Ramos (cell line): ENCODE measurements around the gene CCL8.

Source experiments
- in situ Hi-C: fragments of 300-500 bp; cut with MboI; formaldehyde crosslinking; loops from one replicate; pipeline ENCODE4 v1.14.3; 2022; ENCODE audit warnings: low sequenced_read_pairs; ENCODE audit not compliant: unreplicated experiment

The CCL8 gene

DNA sequence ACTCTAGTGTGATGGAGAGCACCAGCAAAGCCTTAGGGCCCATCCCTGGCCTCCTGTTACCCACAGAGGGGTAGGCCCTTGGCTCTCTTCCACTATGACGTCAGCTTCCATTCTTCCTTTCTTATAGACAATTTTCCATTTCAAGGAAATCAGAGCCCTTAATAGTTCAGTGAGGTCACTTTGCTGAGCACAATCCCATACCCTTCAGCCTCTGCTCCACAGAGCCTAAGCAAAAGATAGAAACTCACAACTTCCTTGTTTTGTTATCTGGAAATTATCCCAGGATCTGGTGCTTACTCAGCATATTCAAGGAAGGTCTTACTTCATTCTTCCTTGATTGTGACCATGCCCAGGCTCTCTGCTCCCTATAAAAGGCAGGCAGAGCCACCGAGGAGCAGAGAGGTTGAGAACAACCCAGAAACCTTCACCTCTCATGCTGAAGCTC lies at the start of gene CCL8:
Gene CCL8, plus strand, starts transcription at position 397 of the 445 bp plus-strand sequence. CDS start 67 bp downstream, outside the sequence.
- in situ Hi-C loops: no loop called here

DNA sequence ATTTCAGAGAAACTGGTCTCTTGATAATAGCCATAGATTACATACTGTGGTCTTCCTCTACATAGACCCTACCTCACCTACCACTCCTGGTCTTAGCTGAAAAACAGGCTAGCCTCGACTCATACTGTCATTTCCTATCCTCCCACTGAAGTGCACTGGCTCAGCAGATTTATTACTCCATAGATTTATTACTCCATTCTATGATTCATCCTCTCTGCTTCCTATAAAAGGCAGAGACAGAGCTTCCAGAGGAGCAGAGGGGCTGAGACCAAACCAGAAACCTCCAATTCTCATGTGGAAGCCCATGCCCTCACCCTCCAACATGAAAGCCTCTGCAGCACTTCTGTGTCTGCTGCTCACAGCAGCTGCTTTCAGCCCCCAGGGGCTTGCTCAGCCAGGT lies 49.3 kb upstream of the CCL8 start, which contains the start of gene CCL7:
Gene CCL7, plus strand, starts transcription at position 253 of the 400 bp plus-strand sequence. Its CDS starts 70 bp downstream, at position 323.
- in situ Hi-C loops: no loop called here

DNA sequence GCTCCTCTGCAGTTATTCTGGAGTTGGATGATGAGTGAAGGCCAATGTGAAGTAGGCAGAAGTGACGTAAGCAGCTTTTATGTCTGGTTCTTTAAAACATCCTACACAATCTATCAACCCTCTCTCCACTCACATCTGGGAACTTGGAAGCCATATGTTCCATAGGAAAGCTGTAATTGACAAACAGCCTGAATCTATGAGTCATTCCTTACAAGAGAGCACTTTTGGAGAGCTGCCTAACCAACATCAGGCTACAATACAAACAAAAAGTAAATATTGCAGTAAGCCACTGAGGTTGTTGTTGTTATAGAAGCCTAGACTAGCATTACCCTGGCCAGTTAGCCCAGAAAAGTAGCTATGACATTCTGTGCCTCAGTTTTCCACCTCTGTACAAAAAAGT lies 43.4 kb upstream of the CCL8 start:
- in situ Hi-C loops: no loop called here

DNA sequence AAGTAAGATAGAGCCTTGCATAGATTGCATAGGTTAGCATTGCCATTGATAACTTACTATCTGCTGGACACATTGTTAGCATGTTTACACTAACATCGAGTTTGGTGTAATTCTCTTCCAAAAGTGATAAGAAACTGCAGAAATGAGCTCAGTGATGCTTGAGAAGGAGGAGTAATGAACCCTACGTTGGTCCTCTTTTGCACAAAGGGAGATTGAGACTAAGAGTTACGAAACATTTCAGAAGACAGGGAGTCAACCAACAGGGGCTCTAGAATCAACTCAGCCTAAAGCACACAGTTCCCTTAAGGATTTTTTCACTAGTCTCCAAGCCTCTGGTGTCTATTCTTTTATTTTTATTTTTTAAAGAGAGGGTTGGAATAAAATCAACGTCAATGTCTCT lies 42.4 kb upstream of the CCL8 start:
- in situ Hi-C loops: no loop called here

GRCh38 chr17:34283571-34283970 lies 35.7 kb upstream of the CCL8 start:
- in situ Hi-C loops: no loop called here

DNA sequence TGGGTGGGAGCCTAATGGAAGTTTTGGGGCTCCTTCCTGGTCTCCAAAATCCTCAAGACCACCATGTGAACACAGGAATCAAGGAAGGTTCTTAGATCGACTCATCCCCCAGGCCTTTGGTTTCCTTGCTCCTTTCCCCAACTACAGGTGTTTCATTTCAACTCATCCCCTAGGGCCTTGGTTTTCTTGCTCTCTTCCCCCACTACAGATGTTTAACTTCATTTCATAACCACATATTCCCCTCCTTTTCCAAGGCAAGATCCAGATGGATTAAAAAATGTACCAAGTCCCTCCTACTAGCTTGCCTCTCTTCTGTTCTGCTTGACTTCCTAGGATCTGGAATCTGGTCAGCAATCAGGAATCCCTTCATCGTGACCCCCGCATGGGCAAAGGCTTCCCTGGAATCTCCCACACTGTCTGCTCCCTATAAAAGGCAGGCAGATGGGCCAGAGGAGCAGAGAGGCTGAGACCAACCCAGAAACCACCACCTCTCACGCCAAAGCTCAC lies 33.9 kb upstream of the CCL8 start, which contains the start of gene CCL11:
Gene CCL11, plus strand, starts transcription at position 457 of the 507 bp plus-strand sequence. CDS start 67 bp downstream, outside the sequence.
- in situ Hi-C loops: no loop called here

GRCh38 chr17:34287875-34288274 lies 31.4 kb upstream of the CCL8 start:
- in situ Hi-C loops: no loop called here

DNA sequence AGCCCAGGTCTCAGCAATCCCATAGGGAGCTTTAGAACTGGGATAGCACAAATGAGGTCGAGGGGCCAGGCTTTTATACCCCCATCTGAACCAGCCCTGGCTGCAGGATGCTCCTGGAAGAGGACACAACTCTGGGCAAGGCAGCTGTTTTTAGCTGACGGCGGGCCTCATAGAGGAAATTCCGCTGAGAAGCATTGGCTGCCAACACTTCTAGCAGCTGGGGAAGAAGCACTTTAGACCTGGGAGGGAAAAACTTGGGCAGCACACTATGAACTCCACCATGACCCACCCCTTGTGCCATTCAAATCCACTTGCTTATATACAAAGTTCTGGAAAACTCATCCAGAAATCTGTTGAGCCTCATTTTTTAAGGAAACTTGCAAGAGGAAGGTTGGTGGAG lies 28.6 kb upstream of the CCL8 start:
- in situ Hi-C loops: no loop called here

DNA sequence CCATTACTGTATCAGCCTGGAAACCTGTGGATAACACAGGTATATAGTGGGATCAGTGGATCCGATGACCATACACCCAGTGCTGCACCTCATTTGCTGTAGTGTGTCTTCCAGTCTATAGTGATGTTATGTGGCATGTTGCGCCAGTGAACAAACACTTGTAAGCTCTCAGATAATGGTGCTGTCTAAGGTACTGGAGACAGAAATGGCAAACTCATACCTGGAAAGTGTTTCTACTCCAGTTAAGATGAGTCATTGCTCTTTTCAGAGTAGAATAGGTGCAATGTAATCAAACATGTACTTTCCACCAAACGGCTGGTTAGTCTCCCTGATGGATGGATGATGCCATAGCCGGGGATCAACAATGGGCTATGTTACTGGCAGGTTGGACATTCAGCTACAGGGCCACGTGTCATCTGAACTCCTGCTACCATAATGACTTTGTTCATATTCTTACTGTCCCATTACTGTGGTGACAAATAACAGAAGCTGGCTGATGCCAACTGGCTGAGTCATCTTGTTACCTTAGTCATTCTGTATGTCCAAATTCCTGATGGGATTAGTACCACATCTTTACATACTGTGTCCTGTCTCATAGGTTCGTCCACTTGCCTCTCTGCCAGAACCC lies 27.4 kb upstream of the CCL8 start:
- in situ Hi-C loops: no loop called here

DNA sequence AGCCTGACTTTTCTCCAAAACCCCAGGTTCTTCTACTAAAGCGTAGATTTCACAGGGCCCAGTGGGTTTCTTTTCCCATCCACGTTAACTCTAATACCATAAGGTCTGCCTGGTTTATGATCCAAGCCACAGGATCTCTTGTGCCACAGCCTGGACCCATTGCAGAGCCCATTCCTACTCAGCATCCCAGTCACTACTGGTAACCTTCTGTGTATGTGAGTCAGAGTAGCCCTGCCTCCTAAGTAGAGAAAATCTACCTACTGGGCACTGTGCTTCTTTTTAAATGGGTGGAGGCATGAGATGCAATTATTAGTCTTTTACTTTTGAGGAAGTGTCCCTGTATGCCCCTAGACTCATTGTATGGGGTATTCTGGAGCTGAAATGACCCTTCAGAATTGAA lies 20.2 kb upstream of the CCL8 start:
- in situ Hi-C loops: no loop called here

- in situ Hi-C loops: no loop called here
Observed at GRCh38 chr17:34299956-34300577, 19.2 kb upstream of the CCL8 start.

DNA sequence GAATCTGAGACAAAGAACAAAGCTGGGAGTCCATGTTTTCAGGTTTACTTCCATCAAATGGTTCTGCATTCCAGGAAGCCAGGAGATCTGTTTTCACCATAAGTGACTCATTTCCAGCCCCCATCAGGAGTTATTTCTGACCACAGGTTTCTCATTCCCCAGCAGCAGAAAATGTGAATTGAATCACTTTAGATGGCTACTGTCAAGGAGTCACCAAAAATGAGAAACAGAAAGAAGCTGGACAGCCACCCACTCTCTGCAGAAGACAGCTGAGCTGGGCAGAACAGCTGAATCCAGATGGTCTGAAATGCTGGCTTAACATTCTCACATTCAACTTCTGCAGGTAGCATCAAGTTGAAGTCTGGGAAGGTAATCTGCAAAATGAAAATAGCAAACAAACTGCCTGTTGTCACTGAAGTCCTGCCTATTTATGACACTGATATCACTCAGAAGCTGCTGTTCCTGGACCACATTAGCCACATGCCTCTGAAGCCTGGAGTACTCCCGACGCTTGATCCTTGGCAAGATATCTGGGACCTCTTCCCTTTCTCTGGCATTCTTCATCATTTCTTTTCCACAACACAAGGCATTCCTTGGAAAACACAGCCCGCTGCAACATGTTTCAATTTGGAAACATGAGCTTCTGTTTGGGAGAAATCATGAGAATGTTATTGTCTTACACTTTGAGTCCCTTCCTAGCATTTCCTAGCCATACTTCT lies 18.4 kb upstream of the CCL8 start:
- in situ Hi-C loops: no loop called here

GRCh38 chr17:34301986-34302385 lies 17.2 kb upstream of the CCL8 start:
- in situ Hi-C loops: no loop called here

DNA sequence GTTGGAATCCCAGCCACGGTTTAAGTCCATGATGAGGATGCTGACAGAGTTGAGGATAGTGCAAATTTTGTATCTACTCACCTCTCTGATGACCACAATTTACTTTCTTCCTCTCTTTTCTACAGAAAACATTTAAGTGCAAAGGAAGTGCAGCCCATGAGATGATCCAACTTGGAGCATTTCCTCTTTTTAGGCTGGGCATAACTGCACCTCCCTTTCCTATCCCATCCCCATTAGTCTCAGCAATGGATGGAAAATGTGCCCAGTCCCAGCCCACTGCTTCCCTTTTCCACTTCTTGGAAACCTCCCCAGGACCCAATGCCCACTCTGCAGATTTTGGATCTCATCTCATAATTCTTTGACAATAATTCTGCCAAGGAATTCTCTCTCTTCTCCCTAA lies 16.6 kb upstream of the CCL8 start:
- in situ Hi-C loops: no loop called here

DNA sequence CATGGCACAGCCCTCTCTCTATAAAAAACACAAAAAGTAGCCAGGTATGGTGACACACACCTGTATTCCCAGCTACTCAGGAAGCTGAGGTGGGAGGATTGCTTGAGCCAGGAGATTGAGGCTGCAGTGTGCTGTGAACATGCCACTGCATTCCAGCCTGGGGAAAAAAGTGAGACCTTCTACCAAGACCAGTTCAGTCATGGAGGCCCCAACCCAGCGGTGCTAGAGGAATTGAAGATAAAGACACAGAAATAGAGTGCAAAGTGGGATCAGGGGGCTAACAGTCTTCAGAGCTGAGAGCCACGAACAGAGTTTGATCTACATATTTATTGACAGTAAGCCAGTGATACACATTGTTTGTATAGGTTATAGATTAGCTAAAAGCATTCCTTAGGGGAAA lies 15.6 kb upstream of the CCL8 start:
- in situ Hi-C loops: no loop called here

DNA sequence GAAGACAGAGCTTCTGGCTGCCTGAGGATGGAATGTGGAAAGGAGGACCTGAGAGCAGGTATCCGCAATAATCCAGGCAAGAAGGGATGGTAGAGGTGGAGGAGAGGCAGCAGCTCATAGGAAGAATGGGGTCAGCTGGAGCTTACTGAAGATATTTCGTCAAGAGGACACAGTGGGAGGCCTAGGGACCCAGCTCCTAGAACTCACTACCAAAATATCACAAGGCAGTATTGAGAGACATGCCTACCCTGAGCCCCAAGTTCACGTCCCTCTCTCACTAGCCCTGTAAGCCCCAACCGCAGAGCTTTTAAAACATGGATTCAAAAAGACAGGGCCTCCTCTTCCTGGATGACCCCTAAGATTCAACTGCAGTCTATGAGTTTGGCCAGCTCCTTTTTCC lies 14.2 kb upstream of the CCL8 start:
- in situ Hi-C loops: no loop called here

DNA sequence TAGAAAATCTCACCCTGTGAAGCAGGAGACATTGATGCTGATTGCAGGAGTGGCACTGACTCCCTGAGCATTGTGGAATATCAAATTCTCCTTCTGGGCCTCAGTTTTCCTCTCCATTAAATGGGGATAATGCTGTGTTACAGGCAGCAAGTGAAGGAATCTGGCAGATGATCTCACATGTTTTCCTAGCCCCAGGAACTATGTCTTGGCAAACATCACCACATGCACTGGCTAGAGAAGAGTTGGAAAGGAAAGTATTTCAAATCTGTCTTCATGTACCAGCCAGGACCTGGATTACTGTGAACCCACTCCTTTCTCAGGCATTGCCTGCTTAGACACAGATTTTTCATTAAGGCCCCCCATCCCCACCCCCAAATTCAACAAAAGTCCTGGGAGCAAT lies 13.6 kb upstream of the CCL8 start:
- in situ Hi-C loops: no loop called here

DNA sequence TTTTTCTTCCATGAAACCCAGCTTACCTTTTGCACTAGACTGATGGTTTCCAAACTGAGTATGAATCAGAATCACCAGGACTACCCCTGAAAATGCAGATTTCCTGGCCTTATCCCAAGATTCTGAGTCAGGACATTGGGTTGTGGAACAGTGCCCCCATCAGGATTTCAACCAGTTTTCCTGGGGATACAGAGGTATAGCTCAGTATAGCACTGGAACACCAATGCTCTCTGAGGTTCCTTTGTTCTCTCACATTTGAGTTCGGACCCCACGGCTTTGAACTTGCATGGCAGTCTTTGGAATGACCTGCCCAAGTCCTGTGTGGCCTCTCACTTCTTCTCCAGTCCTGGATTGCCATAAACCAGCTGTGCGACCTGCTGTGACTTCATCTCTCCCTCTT lies 12.8 kb upstream of the CCL8 start:
- in situ Hi-C loops: no loop called here

DNA sequence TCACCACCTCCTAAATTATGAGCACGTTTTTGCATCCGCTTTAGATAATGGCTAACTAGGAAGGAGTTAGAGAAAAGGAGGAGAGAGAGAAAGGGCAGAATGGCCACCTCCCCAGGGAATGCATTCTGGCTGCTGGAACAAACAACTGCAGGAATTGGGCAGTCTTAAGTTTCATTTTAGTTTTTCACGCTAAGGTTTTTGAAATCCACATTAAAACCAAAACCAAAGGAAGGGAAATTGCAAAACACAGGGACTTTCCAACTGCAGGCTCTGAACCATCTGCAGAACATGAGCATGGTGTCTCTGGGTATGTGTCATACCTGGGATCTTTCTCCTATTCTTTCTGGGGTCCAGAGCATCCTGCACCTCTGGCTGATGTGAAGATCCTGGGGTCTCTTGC lies 12.1 kb upstream of the CCL8 start:
- in situ Hi-C loops: no loop called here

- in situ Hi-C loops: no loop called here
Observed at GRCh38 chr17:34308371-34308770, 10.9 kb upstream of the CCL8 start.

- in situ Hi-C loops: no loop called here
Observed at GRCh38 chr17:34311291-34311690, 7.9 kb upstream of the CCL8 start.
